SK-N-MC (cell line): ENCODE data around the gene F11R.

Source experiments
- EZH2 ChIP-seq: fragments of 200-600 bp; sonication (generic); IDR thresholded peaks from one replicate; pipeline ENCODE4 v1.6.1; 2017; ENCODE audit warnings: antibody characterized with exemption
- POLR2AphosphoS5 ChIP-seq: IDR thresholded peaks from 2 replicates; pipeline ENCODE4 v1.6.1; 2012; ENCODE audit warnings: mild to moderate bottlenecking, low read depth, low read length, borderline replicate concordance

DNA sequence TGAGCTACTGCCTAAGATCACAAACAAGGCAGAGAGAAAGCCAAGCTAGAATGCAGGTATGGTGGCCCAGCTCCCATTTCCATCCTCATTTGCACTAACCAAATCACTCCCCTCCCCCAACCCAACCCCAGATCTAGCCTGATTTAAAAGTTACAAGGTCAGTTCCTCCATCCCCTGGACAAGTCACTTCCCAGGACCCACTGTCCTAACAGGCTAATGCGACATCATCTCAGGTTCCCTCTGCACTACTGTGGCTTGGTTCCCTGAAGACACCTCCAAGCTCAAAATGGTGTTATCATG, 2.4 kb downstream of the F11R start:
- TF ChIP-seq POLR2AphosphoS5: no peak
- TF ChIP-seq EZH2: no peak
